Naive thymus-derived CD4-positive, alpha-beta T cell (primary cell): ENCODE measurements around the gene RNASEL. TPM values are rescaled to one million over a fixed set of nuclear protein-coding genes. Genes with fewer than 3 reads are reported as not detected.

Experiments
- ATAC-seq: fragments of 150-1000 bp; cut with Tn5 transposase; 2 replicates; pipeline ENCODE4 v1.10.0; 2021; ENCODE audit warnings: mild to moderate bottlenecking, moderate library complexity
- CTCF ChIA-PET: fragments of 350-600 bp; sonication (Branson Sonifier 250); formaldehyde crosslinking; loops from one replicate; lab custom pipeline; 2021; ENCODE audit warnings: antibody characterized with exemption; lab: Charles Lee
- POLR2A ChIA-PET: fragments of 350-600 bp; sonication (Branson Sonifier 250); formaldehyde crosslinking; loops from one replicate; lab custom pipeline; 2021; ENCODE audit warnings: antibody characterized with exemption, inconsistent platforms; lab: Charles Lee
- DNase-seq, 9 donors: peaks; one replicate each; pipeline versions ENCODE4 v3.0.0 to v3.0.0-alpha.2; 2020 to 2022; ENCODE audit warnings: mixed read lengths in 1 of 9
- H3K27ac ChIP-seq: one replicate; pipeline ENCODE4 v1.7.0; 2013; ENCODE audit warnings: mild to moderate bottlenecking, low read depth, low read length, moderate library complexity
- H3K27me3 ChIP-seq, 2 donors: one replicate each; pipeline ENCODE4 v1.7.0; 2013; ENCODE audit warnings: low read length in 2 of 2, mild to moderate bottlenecking in 2 of 2, moderate library complexity in 2 of 2; ENCODE audit not compliant: control insufficient read depth in 2 of 2, insufficient read depth in 2 of 2
- H3K36me3 ChIP-seq, 3 experiments: 1 replicate in 2 of 3; 2 replicates in 1 of 3; pipeline ENCODE4 v1.7.0; 2013; ENCODE audit warnings: low read length in 3 of 3, mild to moderate bottlenecking in 3 of 3, moderate library complexity in 1 of 3; ENCODE audit not compliant: insufficient read depth in 3 of 3, control insufficient read depth in 2 of 3
- H3K4me1 ChIP-seq, 2 donors: one replicate each; pipeline ENCODE4 v1.7.0; 2013; ENCODE audit warnings: low read length in 2 of 2, mild to moderate bottlenecking in 2 of 2, moderate library complexity in 1 of 2; ENCODE audit not compliant: control insufficient read depth in 2 of 2, insufficient read depth in 2 of 2
- H3K4me3 ChIP-seq: 2 replicates; pipeline ENCODE4 v1.7.0; 2013; ENCODE audit warnings: mild to moderate bottlenecking, low read length
- H3K9me3 ChIP-seq, 3 experiments: 1 replicate in 2 of 3; 2 replicates in 1 of 3; pipeline ENCODE4 v1.7.0; 2013; ENCODE audit warnings: low read length in 3 of 3; ENCODE audit not compliant: control insufficient read depth in 2 of 3
- H3K27ac Mint-ChIP-seq, 9 donors: one replicate each; pipeline ENCODE4 v1.8.0; 2020 to 2022; ENCODE audit warnings: mixed read lengths in 9 of 9, mild to moderate bottlenecking in 8 of 9, moderate library complexity in 5 of 9, inconsistent platforms in 2 of 9
- H3K27me3 Mint-ChIP-seq, 5 donors: one replicate each; pipeline ENCODE4 v1.8.0; 2021 to 2022; ENCODE audit warnings: mixed read lengths in 5 of 5, mild to moderate bottlenecking in 1 of 5
- H3K36me3 Mint-ChIP-seq, 5 donors: one replicate each; pipeline ENCODE4 v1.8.0; 2020 to 2022; ENCODE audit warnings: mixed read lengths in 5 of 5, mild to moderate bottlenecking in 3 of 5, inconsistent platforms in 1 of 5
- H3K4me1 Mint-ChIP-seq, 7 donors: one replicate each; pipeline ENCODE4 v1.8.0; 2020 to 2022; ENCODE audit warnings: mixed read lengths in 7 of 7, mild to moderate bottlenecking in 3 of 7, inconsistent platforms in 1 of 7
- H3K4me3 Mint-ChIP-seq, 10 donors: one replicate each; pipeline ENCODE4 v1.8.0; 2020 to 2022; ENCODE audit warnings: mild to moderate bottlenecking in 10 of 10, mixed read lengths in 10 of 10, moderate library complexity in 6 of 10, inconsistent platforms in 2 of 10
- H3K9me3 Mint-ChIP-seq, 11 donors: one replicate each; pipeline ENCODE4 v1.8.0; 2020 to 2022; ENCODE audit warnings: mixed read lengths in 11 of 11, mild to moderate bottlenecking in 4 of 11, inconsistent platforms in 1 of 11, moderate library complexity in 1 of 11
- intact Hi-C, 2 donors: fragments of 100-400 bp; cut with micrococcal nuclease; formaldehyde crosslinking; loops; one replicate each; pipeline ENCODE4 v1.15.1; 2023
- polyA plus RNA-seq, 2 donors: library from polyadenylated mRNA; unstranded; fragments of 300-500 nt; fragmentation: Illumina TruSeq; gene quantifications; one replicate each; pipeline ENCODE4 v1.2.3, GENCODE V29; 2021
- total RNA-seq, 6 experiments: library from RNA in 5 of 6; stranded (reverse) in 5 of 6; gene quantifications; 1 replicate in 5 of 6; 2 replicates in 1 of 6; pipeline ENCODE4 v1.2.3 and lab custom pipeline; 2021 to 2026

Gene RNASEL
- total and polyA plus RNA-seq, 7 experiments from 2014 or later, result 5.7 to 34.9 (median 12.1) TPM

DNA sequence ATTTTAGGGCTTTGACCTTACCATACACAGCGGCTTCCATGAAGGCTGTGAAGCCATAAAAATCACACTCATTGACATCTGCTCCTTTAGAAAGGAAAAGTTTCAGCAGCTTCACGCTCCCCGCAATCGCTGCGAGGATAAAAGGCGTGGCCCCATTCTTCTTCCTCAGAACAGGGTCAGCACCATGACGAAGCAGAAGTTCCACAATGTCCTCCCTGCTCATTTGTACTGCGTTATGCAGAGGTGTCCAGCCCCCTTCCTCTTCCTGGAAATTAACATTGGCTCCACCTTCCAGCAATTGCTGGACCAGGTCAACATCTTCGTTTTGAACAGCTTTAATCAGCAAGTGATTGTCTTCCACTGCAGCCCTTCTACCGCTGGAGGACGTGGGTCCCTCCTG lies 2.7 kb downstream of the RNASEL start:
- ATAC-seq, result no peak
- no peaks in the 10 kb centered on the region for H3K27me3 Mint-ChIP-seq
- H3K4me1 Mint-ChIP-seq, result peaks cover 41 to 80% (median 71%) of the 10 kb centered on the region in 7 donors
- Histone ChIP-seq H3K27me3 (no peaks in the 10 kb centered on the region), H3K27ac (no peak overlapping the region), H3K4me1 (peaks cover 34 to 45% of the 10 kb centered on the region in 2 donors), H3K4me3 (no peak overlapping the region), H3K9me3 (no peaks in the 10 kb centered on the region), H3K36me3 (peaks cover 12 to 26% (median 19%) of the 10 kb centered on the region in 3 experiments)
- peaks cover 22 to 51% (median 40%) of the 10 kb centered on the region in 5 donors for H3K36me3 Mint-ChIP-seq
- CTCF ChIA-PET, result no interaction called here
- peak overlapping the region in 8 of 10 donors; percentile 58 to 82 (median 78) for H3K4me3 Mint-ChIP-seq
- intact Hi-C loops, result loop anchor here (5.0 kb wide), 1 partner anchor 194 kb away; the partner anchor contains the start of gene GLUL (in 2 of the 2)
- POLR2A ChIA-PET, result interaction anchor here (0.8 to 1.5 kb wide), 2 partner anchors 204 to 499 kb away, joined by 3 to 4 read pairs; no protein-coding TSS in a partner anchor
- peaks cover 0 to 2% (median 0%) of the 10 kb centered on the region in 11 donors for H3K9me3 Mint-ChIP-seq
- DNase-seq, result no peak
- peak overlapping the region in 2 of 9 donors; percentile 4 to 49 for H3K27ac Mint-ChIP-seq

DNA sequence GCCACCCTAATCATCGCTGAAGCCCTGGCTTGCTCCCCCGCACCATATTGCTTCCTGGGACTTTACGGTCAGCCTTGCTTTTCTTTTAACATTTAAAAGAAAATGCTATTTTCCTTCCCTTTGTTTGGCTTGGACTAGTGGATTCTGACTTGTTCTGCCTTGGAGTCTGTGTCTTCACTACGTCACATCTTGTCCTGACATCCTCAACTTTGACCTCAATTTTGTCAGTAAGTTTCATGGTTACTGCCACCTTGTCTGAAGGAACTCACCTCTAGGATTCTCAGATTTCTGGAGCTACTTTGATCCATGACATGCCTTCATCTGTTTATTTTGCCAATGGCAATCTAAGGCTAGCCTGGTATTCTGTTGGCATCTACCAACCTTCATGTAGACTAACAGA lies 4.3 kb downstream of the RNASEL start:
- ChIA-PET POLR2A (no interaction called here), CTCF (interaction anchor here (0.5 to 1.1 kb wide), 2 partner anchors 16 to 201 kb away, joined by 3 read pairs; no protein-coding TSS in a partner anchor)
- Mint-ChIP-seq H3K9me3 (peaks cover 0 to 2% (median 0%) of the 10 kb centered on the region in 11 donors), H3K4me1 (peaks cover 36 to 88% (median 78%) of the 10 kb centered on the region in 7 donors), H3K27ac (peak overlapping the region in 2 of 9 donors; percentile 17 to 53), H3K4me3 (peak overlapping the region in 9 of 10 donors; percentile 43 to 82 (median 76)), H3K27me3 (no peaks in the 10 kb centered on the region), H3K36me3 (peaks cover 27 to 66% (median 54%) of the 10 kb centered on the region in 5 donors)
- Histone ChIP-seq H3K27ac (no peak overlapping the region), H3K4me1 (peaks cover 34 to 45% of the 10 kb centered on the region in 2 donors), H3K9me3 (no peaks in the 10 kb centered on the region), H3K4me3 (peak overlapping the region; percentile 20), H3K27me3 (no peaks in the 10 kb centered on the region), H3K36me3 (peaks cover 20 to 42% (median 32%) of the 10 kb centered on the region in 3 experiments)
- intact Hi-C loops, result loop anchor here (5.0 kb wide), 1 partner anchor 192 kb away; the partner anchor contains the start of gene GLUL (in 2 of the 2)
- ATAC-seq, result no peak
- DNase-seq, result no peak

DNA sequence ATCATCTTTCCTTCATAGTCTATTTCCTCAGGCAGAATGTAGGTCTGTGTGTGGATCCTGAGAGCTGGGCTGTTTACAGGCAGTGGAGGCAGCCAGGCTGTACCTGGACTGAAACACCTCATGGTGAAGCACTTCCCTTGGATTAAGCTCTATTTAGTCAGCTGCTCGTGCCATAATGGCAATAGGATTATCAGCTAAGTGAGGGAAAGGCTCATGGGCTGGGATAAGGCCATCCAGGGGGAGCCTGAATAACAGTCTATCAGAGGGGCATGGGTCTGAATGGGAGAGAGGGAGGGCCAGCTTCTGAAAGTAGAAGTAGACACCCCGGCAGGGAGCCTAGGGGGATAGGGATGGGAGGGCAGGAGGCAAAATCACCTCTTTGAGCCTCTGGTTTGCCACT lies 8.3 kb downstream of the RNASEL start:
- ATAC-seq, result no peak
- no peaks in the 10 kb centered on the region for H3K9me3 Mint-ChIP-seq

GRCh38 chr1:182575540-182576149 lies 13.4 kb downstream of the RNASEL start:
- intact Hi-C loops, result no loop called here
- no peak overlapping the region for H3K27ac Mint-ChIP-seq

More for the DNA sequence above, 8.3 kb downstream of the RNASEL start:
- ChIA-PET CTCF (no interaction called here), POLR2A (interaction anchor here (2.4 kb wide), 1 partner anchor 8 kb away, joined by 6 read pairs; the partner anchor contains the start of gene RNASEL)
- no peak for DNase-seq
- Histone ChIP-seq H3K4me3 (no peak overlapping the region), H3K4me1 (peaks cover 25 to 36% of the 10 kb centered on the region in 2 donors), H3K36me3 (peaks cover 25 to 68% (median 32%) of the 10 kb centered on the region in 3 experiments), H3K27ac (no peak overlapping the region), H3K27me3 (no peaks in the 10 kb centered on the region), H3K9me3 (no peaks in the 10 kb centered on the region)
- intact Hi-C loops, result no loop called here
- Mint-ChIP-seq H3K27me3 (no peaks in the 10 kb centered on the region), H3K4me1 (peaks cover 17 to 76% (median 70%) of the 10 kb centered on the region in 7 donors), H3K4me3 (peak overlapping the region in 1 of 10 donors; percentile 38), H3K27ac (peak overlapping the region in 1 of 9 donors; percentile 12), H3K36me3 (peaks cover 31 to 78% (median 67%) of the 10 kb centered on the region in 5 donors)

DNA sequence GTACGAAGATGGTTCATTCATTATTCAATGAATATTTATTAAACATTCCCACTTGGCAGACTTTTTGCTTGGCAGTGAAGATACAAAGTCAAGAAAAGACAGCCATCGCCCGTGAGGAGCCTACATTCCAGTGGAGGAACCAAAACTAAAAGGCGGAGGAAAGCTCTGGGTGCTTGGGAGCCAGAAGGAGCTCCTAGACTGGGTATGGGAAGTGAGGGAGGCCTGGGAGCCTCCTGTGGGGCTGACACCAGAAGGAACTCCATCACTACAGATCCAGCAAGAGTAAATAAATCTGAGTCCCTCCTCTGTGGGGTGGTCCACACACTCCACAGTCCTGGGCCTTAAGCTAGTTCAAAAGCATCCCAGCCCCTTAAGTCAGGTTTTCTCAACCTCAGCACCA lies 14.9 kb downstream of the RNASEL start:
- H3K4me3 Mint-ChIP-seq, result no peak overlapping the region
- no peak overlapping the region for H3K27ac Mint-ChIP-seq
- Histone ChIP-seq H3K27me3 (no peaks in the 10 kb centered on the region), H3K36me3 (peaks cover 5 to 52% (median 11%) of the 10 kb centered on the region in 3 experiments), H3K27ac (no peak overlapping the region), H3K9me3 (no peaks in the 10 kb centered on the region), H3K4me3 (no peak overlapping the region), H3K4me1 (no peaks in the 10 kb centered on the region)
- ATAC-seq (no peak), DNase-seq (no peak)
- no peaks in the 10 kb centered on the region for H3K27me3 Mint-ChIP-seq
- H3K4me1 Mint-ChIP-seq, result peaks cover 0 to 19% (median 17%) of the 10 kb centered on the region in 7 donors
- CTCF ChIA-PET, result interaction anchor here (1.4 kb wide), 1 partner anchor 487 kb away, joined by 3 read pairs; no protein-coding TSS in a partner anchor
- intact Hi-C loops, result no loop called here
- POLR2A ChIA-PET, result interaction anchor here (1.1 kb wide), 1 partner anchor 14 kb away, joined by 3 read pairs; no protein-coding TSS in a partner anchor
- peaks cover 17 to 43% (median 41%) of the 10 kb centered on the region in 5 donors for H3K36me3 Mint-ChIP-seq
- no peaks in the 10 kb centered on the region for H3K9me3 Mint-ChIP-seq

More at GRCh38 chr1:182575540-182576149, 13.4 kb downstream of the RNASEL start:
- Histone ChIP-seq H3K27me3 (no peaks in the 10 kb centered on the region), H3K9me3 (no peaks in the 10 kb centered on the region), H3K4me1 (no peaks in the 10 kb centered on the region), H3K4me3 (no peak overlapping the region), H3K27ac (no peak overlapping the region), H3K36me3 (peaks cover 13 to 67% (median 21%) of the 10 kb centered on the region in 3 experiments)
- H3K4me1 Mint-ChIP-seq, result peaks cover 0 to 31% (median 29%) of the 10 kb centered on the region in 7 donors
- no peak for ATAC-seq
- ChIA-PET CTCF (no interaction called here), POLR2A (no interaction called here)
- H3K36me3 Mint-ChIP-seq, result peaks cover 25 to 57% (median 55%) of the 10 kb centered on the region in 5 donors
- H3K4me3 Mint-ChIP-seq, result no peak overlapping the region
- no peaks in the 10 kb centered on the region for H3K27me3 Mint-ChIP-seq
- DNase-seq, result no peak
- no peaks in the 10 kb centered on the region for H3K9me3 Mint-ChIP-seq

DNA sequence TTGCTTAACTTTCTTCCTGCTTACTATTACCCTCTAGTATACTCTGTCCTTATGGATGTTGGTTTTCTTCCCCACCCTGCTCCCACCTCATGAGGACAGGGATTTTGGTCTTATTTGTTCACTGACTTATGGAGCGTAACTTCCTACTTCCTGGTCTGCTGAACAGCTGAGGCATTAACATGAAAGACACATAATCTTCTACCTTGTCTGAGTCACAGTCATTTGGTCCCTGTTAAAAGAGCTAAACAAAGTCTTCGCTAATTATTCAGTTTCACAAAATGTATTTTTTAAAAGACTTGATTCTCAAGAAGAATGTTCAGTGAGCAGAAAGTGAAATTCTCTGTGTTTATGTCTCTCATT lies 18.5 kb downstream of the RNASEL start:
- DNase-seq (no peak), ATAC-seq (no peak)
- Mint-ChIP-seq H3K9me3 (no peaks in the 10 kb centered on the region), H3K4me1 (no peaks in the 10 kb centered on the region), H3K27ac (no peak overlapping the region), H3K36me3 (peaks cover 5 to 21% (median 20%) of the 10 kb centered on the region in 5 donors), H3K4me3 (no peak overlapping the region), H3K27me3 (peaks cover 0 to 6% (median 0%) of the 10 kb centered on the region in 5 donors)
- Histone ChIP-seq H3K27me3 (peaks cover 0 to 3% of the 10 kb centered on the region in 2 donors), H3K4me3 (no peak overlapping the region), H3K9me3 (no peaks in the 10 kb centered on the region), H3K4me1 (no peaks in the 10 kb centered on the region), H3K27ac (no peak overlapping the region), H3K36me3 (peaks cover 5 to 25% (median 8%) of the 10 kb centered on the region in 3 experiments)
- CTCF ChIA-PET, result no interaction called here
- POLR2A ChIA-PET, result no interaction called here
- intact Hi-C loops, result no loop called here
